HG03342 (cell line): ENCODE results near the gene CDPF1.
"Not testable (repeated sequence)": the region's sequence is repeated elsewhere in the genome, so short reads cannot be mapped to it uniquely, and the experiment has no call there.

ENCODE experiments used
- ATAC-seq: cut with Tn5 transposase; IDR thresholded peaks from one replicate; pipeline ENCODE4 v1.9.1; 2021; ENCODE audit warnings: mild to moderate bottlenecking, moderate library complexity; ENCODE audit not compliant: unreplicated experiment

CDPF1 gene

DNA sequence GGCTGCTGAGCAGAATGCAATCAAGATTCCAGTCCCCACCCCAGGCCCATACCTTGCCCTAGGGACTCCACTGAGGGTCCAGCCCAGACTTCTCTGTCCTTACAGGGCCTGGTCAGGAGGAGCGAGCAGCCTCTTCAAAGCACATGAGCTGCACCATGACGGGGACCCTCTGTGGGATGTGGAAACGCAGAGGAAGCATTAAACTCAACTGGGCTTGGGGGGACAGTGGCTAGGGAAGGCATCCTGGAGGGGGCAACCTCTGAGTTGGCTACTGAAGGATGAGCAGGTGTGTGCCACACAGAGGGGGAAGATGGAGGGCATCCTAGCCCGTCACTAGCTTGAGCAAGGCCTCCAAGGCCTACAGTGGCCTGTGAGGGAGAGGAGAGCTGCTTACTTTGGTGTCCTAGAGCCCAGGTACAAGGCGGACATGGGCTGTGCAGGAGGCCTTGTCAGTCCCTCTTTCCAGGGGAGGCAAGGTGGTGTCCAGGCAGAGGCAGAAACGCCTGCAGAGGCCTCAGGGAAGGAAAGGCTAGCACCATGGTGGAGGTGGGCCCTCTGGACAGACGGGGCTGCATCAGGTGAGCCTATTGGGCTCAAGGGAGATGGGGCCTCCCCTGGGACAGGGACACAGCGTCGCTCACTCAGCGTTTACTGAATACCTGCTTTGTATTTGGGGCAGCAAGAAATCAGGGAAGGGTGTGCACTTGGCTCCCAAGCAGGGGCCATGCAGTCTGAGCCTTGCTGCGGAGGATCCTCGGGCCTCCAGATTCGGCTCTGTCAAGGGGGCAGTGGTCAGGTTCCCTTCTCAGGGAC is 32.0 kb upstream of the CDPF1 start:
- no peak for ATAC-seq

DNA sequence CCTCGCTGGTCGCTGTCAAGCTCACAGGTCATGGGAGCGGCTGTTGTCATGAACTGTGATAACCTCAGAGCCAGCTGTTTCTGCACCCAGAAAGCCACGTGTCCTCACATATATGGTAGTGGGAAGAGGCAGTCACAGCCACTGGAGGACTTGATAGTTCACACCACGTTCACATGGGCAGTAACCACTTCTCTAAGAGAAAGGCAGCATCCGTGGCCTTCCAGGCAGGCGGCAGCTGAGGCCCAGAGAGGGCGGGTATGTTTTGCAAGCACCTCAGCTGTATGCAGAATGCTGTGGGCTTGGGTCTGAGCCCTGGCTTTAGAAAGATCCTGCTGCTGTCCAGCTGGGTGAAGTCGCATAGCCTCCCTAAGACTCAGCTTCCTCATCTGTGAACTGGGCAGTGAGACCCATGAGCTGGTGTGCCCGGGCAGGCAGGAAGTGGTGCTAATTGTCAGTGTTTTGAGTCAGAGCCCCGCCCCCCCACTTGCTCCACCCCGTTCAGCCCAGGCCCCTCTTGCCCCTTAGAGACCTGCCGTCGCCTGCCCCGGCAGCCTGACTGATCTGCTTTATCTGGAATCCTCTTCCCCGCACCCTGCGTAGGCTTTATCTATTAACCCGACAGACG is 31.0 kb upstream of the CDPF1 start:
- no peak for ATAC-seq

DNA sequence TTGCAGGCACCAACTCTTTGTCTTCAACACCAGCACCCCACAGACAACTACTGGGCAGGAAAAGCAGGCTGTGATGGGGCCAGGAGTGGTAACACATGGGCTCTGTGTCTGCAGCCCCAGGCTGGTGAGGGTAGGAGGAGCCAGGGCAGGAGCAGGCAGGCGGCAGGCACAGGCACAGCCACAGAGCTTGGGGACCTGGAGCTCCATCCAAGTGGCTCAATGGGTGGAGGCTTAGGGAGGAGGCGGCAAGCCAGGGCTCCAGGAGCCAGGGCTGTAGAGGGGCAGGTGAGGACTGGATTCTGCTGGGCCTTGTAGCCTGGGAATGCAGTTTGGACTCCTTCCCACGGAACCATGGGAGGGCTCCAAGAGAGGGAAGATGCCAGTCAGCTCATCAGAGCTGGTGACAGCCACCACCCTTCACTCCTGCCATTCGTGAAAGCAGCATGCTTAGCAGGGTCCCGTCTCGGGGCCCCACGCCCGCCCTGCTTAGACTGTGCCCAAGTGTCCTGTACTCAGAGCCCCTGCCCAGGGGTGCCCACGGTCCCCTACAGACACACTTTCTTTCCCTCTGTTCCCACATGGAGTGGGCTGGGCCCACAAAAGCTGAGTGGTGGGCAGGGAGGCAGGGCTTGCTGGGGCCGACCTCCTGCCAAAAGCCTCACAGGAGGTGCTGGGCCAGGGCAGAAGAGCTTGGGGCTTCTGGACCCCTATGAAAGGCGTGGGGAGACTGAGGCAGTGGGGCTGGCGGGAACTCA is 30.1 kb upstream of the CDPF1 start:
- ATAC-seq: no peak

DNA sequence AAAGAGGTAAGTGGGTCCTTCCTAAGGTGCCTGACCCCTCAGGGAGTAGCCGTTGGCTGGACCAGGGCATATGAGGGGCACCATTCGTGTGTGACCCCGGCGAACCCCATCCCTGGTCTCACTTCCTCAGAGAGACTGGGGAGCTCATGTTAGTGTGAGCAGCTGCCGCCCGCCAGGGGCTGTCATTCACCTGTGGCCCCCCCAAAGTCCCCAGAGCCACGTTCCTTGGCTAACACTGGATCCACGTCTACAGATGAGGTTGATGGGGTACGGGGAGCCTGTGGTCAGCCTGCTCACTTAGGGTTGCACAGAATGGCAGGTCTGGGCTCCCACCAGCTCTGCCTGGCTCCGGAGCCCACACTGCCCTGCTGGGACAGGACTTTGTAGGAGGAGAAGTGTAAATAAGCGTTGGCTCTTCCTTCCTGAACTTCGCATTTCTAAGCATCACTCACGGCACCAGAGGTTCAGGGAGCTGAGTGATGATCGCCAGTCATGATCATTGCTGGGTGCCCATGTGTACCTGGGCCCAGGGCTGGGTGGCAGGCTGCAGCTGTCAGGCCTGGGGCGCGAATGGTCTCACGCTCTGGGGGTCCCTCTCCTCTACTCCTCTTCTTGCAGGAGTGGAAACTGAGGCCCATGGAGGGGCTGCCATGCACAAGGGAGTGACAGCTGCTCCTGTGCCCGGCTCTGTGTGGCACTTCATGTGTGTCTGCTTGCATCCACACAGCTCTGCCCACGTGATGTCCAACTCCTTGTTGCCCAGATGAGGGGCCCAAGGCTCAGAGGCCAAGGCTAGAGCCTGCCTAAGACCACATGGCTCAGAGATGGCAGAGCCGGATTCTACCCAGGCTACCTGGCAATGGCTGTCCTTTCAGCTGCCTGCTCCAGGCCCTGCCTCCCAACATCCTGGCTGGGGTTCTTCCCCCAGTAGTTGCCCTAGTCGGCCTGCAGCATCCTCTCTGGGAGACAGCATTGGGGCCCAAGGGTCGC is 28.9 kb upstream of the CDPF1 start:
- no peak for ATAC-seq

DNA sequence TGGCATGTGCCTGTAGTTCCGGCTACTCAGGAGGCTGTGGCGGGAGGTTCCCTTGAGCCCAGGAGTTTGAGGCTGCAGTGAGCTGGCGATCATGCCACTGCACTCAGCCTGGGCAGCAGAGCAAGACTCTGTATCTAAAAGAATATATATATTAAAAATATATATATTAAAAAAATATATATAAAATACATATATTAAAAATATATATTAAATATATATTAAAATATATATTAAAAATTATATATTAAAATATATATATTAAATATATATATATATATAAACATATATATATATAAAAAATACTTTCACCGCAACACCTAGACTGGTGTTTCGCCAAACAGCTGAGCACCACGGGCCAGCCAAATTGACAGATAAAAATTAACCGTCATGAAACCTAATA is 26.5 kb upstream of the CDPF1 start:
- no peak for ATAC-seq

DNA sequence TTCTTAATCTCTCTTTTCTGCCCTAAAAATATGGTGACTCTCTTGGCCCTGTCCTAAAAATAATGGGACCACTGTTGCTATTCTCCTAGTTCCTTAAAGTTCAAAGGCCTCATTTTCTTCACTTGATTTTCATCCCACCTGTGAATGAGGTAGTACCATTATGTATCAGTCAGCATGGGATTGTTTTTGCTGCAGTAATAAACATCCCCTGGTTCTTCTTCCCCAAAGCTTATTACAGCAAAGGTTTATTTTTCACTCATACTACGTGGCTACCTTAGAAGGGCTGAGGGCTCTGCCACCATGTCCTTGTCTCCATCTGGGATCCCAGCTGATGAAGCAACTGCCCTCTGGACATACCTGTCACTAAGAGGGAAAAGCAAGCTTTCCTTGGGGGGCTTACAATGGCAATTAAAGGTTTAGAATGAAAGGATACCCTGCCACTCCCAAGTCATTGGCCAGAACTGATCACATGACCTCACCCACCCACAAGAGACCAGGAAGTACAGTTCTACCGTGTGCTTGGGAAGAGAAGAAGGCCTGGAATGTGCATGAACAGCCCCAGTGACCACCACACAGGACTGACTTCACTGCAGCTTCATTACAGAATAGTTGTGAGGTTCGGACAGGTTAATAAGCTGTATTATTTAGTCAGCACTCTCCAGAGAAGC is 25.5 kb upstream of the CDPF1 start:
- ATAC-seq: no peak

DNA sequence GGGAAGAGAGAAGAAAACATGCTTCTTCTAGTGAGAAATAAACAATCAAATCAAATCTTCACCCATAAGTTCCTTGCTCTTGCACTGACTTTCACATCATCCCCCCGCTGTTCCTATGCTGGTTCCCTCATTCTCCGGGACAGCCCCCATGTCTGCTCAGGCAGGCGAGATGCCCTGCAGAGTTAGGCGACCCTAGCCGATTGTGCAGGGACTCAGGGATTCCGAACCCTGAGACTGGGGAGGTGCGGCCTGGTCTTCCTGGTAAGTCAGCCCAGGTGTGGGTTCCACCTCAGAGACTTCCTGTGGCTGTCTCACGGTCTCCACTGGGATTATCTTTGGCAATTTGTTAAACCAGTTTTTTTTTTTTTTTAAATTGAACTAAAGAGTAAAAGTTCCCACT is 24.3 kb upstream of the CDPF1 start:
- ATAC-seq: no peak

DNA sequence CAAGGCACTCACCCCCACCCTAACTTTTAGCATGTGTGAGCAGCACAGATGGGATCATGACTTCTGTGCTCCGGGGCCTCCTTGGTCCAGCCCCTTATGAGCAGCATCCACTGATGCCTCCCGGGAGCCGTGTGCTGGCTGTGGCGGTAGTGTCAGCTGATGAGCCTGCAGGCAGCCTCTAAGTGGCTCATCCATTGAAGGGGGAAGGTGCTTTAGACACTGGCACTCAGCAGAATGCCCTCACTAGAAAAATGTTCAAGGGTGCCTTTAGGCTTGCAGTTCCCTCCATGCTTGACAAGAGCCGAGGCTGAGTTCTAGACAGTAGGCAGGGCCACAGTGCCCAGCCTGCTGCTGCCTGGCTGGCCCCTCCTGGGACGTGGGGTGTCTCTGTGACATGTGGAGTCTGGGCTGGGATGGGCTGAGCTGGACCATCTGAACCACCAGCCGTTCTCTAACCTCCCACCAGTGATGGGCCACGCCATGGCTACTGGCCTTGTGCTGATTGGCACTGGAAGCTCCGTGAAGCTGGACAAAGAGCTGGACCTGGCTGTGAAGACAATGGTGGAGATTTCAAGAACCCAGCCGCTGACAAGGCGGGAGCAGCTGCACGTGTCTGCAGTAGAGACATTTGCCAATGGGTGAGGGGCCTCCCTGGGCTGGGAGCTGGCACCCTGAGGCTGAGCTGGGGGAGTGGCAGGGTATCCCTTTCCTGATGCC is 23.5 kb upstream of the CDPF1 start:
- no peak for ATAC-seq

DNA sequence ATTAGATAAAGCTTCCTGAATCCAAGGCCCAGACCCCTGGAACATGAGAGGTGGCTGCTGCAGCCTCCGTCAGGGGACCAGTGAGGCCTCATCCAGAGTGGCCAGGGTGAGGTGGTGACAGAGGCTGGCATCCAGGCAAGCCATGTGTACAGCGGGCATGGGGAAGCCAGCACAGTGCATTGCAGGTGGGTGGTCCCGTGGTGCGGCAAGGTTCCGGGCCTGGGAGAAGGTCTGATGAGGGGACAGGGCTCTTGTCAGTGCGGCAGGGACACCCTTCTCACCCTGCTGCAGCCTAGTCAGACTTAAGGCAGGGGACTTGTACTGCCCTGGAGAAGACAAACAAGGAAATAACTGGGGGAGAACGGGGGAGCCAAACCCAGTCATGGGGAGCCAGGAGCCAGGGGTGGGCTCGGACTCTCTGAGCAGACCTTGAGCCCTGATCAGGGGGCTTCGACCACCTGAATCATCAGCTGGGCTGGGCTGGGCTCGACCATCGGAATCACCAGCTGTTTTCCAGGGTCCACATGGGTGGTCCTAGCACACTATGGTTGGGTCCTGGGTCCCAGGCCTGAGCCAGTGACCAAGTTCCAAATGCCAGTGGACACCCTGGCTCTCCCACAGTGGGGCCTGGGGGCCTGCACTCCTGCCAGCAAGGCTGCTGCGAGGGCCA is 22.8 kb upstream of the CDPF1 start:
- no peak for ATAC-seq

DNA sequence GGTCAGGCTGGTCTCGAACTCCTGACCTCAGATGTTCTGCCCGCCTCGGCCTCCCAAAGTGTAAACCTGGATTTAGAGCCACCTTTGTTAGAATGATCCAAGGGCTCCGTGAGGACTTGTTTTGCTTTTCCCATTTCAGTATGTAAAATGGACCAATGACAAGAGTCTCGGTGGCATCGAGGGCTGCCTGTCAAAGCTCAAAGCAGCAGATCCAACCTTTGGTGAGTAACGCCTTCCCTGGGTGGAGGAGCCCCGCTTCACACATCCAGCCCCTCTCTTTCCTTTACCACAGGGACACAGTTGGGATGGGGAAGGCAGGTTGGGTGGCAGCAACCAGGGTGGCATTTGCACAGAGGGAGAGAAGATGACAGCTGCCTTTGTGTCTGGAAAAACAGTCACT is 22.1 kb upstream of the CDPF1 start:
- ATAC-seq: no peak

DNA sequence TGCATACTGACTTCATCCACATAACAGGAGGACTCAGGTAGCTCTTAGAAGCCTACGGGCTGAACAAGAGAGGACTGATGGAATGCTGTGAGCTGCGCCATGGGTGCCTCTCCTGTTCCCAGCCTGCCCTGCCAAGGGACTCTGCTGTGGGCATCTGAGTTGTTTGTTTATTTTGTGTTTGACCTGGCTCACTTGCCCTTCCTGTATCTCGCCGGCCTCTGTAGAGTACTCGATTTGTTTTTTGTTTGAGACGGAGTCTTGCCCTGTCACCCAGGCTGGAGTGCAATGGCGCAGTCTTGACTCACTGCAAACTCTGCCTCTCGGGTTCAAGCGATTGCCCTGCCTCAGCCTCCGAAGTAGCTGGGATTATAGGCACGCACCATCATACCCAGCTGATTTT is 19.5 kb upstream of the CDPF1 start:
- no peak for ATAC-seq

DNA sequence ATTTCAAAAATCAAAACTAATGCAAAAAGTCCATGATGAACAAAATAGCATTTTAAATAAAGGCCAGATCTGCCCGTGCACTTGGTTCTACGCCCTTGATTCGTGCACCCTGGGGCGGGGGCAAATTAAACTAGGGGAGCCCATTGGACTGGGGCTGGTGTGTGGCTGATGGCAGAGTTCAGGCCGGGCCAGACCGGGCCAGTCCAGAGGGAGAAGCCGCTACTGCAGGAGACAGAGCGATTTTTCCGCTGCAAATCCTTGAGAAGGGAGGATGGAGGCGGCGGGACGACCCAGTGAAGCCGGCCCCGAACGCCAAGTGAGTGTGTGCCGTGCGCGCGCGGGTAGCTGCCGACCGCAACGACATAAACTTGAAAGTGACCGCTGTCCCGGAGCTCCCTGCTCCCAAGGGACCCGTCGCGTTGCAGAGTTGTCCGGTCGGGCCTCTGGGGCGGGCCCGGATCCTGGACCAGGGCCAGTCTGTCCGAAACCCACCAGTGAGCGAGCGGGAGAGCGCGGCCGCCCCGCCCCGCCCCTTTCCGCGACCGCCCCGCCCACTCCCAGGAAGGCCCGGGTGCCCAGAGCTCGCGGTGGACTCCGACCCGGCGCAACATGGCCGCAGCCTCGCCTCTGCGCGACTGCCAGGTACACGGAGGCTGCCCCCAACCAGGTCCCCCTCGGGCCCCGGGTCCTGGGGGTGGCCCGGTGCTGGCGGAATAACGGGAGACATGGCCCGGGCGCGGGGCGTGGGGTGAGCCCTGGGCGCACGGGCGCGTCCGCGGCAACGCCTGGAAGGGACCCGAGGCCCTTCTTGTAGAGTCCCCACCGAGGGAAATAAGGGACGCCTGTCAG is 17.6 kb upstream of the CDPF1 start, which contains the start of gene TTC38:
TTC38 (plus strand) TSS at position 578 of the 849 bp plus-strand sequence; CDS start at position 610, 32 bp downstream.
- ATAC-seq: no peak

DNA sequence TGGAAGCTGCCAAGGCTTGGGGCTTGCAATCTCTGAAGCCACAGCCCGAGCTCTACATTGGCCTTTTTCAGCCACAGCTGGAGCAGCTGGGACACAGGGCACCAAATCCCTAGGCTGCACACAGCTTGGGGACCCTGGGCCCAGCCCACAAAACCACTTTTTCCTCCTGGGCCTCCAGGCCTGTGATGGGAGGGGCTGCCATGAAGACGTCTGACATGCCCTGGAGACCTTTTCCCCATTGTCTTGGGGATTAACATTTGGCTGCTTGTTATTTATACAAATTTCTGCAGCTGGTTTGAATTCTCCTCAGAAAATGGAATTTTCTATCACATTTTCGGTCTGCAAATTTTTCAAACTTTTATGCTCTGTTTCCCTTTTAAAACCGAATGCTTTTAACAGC is 15.5 kb upstream of the CDPF1 start:
- ATAC-seq: not testable (repeated sequence)

DNA sequence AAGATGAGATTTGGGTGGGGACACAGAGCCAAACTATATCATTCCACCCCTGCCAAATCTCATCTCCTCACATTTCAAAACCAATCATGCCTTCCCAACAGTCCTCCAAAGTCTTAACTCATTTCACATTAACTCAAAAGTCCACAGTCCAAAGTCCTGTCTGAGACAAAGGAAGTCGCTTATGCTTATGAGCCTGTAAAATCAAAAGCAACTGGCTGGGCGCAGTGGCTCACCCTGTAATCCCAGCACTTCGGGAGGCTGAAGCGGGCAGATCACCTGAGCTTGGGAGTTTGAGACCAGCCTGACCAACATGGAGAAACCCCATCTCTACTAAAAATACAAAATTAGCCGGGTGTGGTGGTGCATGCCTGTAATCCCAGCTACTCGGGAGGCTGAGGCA is 14.4 kb upstream of the CDPF1 start:
- not testable (repeated sequence) for ATAC-seq

DNA sequence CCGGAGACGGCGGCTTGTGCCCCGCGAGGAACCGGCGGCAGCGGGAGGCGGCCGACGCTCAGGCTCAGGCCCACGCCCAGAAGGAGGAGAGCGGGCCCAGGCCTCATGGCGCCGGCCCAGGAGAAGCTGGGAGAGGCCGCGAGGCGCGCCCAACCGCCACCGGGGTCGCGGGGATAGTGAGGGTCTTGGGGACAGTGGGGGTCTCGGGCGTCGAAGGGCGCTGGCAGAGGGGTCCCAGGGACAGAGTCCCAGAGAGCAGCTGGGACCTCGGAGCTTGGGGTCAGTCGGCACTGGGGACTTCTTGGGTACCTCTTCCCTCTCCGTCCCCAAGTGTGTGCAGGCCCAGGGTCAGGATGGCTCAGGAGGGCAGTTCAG is 13.1 kb upstream of the CDPF1 start, which contains the start of gene PKDREJ:
PKDREJ (minus strand) TSS at position 128 of the 375 bp plus-strand sequence; CDS start at position 107, 21 bp downstream.
- no peak for ATAC-seq

DNA sequence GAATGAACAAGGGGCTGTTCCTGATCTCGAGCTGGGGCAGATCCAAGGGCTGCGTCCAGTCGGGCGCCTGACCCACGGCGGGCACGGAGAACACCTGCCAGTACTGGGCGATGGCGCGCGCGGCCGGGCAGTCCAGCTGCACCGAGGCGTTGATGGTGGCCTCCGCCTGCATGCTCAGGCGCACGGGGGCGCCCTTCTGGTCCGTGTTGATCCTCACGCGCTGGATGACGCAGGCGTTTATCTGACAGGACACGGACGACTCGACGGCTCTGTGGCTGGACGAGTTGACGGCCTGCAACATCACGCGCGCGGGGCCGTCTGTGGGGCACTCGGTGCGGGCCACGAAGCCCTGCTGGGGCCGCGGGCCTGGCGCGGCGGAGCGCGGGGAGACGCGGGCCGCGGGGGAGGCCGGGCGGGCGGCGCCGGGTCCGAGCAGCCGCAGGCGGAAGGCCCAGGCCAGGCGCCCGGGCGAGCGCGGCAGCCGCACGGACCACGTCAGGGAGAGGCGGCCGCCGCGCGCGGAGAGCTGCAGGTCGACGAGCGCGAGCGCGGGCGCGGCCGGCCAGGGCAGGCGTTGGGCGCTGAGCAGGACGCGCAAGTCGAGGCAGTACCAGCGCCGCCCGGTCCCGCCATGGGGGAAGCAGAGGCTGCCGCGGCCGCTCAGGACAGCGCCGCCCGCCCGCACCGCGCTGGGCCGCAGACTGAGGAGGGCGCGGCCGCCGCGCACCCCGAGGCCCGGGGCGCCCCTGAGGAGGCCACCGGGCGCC is 12.5 kb upstream of the CDPF1 start:
- ATAC-seq: no peak

DNA sequence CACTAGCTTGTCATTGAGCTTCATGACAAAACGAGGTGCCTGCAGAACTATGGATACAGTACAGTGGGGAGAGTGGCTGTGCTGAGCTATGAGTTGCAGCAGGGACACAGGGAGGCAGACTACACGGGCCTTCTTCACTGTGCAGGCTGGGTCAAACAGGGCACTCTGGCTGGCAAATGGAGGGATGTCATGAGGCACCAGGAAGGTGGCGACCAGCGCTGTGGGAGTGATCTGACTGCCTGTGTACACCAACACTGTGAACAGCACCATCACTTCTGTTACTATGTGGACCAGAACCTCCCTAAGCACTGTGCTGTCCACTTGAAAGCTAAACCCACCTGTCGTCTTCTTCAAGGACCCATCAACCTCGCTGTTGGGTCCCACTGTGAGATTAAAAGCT is 9.9 kb upstream of the CDPF1 start:
- no peak for ATAC-seq
